Hematopoietic multipotent progenitor cell treated with erythropoietin and hydrocortisone succinate and interleukin-3 and kit ligand, for 15 days (in vitro differentiated cells): ENCODE results near the gene RRM1.
A peak's percentile ranks its signal among the peaks of the same experiment; 100 is the strongest.
"Not testable (repeated sequence)": the region's sequence is repeated elsewhere in the genome, so short reads cannot be mapped to it uniquely, and the experiment has no call there.

ENCODE experiments used
- DNase-seq: peaks from one replicate; pipeline ENCODE4 v3.0.0-alpha.2; 2015; ENCODE audit warnings: low spot score

Gene RRM1

DNA sequence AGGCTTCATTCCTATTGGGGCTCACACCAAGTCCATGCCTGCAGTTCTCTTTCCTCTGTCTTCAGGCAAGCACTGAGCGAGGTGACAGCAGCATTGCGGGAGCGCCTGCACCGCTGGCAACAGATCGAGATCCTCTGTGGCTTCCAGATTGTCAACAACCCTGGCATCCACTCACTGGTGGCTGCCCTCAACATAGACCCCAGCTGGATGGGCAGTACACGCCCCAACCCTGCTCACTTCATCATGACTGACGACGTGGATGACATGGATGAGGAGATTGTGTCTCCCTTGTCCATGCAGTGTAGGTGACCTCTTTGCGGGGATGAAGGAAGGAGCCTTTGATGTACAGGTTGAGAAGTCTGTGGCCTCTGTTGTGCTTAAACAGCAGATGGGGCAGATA lies 11.4 kb upstream of the RRM1 start:
- no peak for DNase-seq

DNA sequence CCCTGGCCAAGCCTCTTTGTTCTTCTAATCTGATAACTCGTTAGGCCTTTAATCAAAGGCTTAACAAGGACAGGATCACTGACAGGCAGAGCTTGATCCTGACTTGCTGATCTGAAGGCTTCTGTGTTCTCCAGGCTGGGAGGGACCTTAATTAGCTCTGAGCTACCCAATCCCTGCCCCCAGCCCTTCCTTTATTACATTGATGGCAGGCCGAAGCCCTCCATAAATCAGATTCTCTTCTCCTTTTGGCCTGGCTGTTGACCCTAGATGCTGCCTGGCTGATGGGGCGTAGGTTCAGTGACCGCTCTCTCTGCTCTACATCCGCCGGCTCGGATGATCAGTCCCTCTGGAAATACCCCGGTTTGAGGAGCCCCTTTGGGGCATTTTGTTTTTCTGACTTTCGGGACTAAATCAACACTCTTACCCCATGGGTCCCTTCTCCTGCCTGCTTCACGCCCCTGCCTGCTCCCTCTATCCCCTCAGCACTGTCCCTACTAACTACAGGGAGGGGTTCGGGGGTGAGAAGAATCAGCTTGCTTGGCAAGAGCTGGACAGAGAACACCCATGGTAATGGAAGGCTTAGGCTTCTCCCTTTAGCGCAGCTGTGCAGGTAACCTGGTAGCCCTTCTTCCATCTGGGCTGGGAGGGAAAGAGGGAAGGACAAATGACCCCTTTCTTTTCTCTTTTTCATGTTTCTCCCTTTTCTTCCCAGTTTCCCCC lies 10.0 kb upstream of the RRM1 start:
- DNase-seq = no peak

DNA sequence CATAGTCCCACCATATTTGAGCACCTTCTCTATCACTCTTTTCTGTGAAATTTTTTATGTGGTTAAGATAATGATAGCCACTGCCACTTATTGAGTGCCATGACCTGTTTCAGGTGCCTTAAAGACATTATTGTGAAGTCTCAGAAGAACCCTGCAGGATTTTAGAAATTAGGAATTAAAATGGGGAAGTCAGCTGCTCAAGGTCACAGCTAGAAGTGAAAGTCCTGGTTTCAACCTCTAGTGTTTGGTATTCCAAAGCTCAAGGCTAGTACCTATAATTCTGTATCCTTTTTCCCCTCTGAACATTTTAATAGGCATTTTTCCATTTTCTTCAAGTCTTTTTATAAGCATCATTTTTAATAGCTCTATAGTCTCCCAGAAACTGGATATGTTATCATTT lies 9.0 kb upstream of the RRM1 start:
- no peak for DNase-seq

DNA sequence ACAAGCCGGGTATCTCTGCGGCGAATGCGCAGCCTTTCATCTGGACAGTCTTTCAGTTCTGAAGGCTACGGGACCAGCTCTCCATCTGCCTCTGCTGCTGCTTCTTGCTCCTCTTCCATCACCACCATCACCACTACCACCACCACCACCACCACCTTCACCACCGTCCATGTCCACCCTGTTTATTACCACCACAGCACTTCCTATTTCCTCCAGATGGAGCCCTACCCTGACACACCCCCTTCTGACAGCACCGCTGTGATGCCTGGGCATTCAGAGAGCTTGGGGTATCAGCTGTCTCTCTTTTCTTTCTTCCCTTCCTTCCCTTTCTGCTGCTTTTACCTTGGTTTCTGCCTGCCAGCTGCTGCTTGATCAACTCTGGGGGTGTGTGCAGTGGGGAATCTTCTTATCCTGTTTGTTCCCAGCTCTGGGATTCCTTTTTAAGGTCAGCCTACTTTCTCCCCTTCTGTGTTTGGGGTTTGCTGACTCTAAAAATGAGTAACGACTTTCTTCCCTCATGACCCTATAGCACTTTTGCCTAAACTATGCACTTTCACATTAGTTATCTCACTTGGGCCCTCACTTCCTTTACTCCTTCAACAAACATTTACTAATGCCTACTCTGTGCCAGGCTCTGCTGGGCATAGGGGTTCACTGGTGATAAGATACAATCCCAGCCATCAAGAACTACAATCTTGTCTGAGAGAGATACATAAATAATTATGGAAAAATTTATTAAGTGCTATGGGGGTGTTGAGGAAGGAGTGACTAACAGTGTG lies 7.8 kb upstream of the RRM1 start:
- DNase-seq = no peak

DNA sequence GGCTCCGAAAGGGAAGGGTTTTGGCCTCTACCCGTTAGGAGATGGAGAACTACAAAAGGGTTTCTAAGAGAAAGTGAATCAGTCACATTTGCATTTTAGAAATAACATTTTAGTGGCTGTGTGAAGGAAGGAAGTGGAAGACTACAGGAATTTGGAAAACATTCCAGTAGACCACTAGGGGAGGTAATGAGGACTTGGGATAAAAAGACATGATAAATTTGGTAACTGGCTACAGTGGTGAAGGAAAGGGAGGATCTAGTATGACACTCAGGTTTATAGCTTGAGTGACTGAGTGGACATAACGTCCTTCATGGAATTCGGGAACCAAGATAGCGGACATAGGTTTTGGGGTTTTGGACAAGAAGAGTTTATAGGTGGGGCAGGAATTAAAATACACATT lies 7.0 kb upstream of the RRM1 start:
- DNase-seq = no peak

DNA sequence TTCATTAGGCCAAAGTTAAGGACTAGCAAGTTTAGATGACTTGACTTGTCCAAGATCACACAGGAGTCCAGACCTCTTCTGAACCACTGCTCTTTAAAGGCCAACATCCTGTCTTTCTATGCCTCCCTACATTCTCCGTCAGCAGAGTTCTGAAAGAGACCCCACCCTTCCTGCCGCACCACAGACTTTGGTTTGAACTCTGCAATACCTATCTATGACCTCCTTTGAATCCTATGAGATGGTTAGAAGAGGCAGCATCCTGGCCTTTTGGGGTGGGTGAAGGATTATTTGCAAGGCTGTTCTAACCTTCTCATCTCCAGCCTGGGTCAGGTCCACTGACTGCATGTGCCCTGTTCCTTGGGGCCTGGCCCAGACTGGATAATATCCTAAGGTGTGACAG lies 4.3 kb upstream of the RRM1 start:
- DNase-seq = no peak

DNA sequence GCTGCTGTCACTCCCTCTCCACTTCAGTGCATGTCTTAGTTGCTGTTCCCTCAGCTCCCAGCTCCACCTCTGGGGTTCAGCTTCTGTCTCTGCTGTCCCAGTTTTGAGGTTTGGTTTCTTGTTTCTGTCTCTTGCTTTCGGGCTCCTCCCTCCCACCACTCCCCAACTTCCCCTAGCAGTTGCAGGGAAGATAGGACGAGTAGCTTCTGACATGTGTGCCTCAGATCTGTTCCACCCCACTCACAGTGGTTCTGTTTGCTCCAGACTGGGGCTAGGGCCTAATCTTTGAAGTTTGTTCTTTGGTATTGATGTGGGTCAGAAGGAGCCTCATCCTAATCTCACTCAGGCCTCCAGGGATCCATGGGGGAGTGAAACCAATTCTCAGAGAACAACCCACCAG lies 2.6 kb upstream of the RRM1 start:
- peak; percentile 71 for DNase-seq

DNA sequence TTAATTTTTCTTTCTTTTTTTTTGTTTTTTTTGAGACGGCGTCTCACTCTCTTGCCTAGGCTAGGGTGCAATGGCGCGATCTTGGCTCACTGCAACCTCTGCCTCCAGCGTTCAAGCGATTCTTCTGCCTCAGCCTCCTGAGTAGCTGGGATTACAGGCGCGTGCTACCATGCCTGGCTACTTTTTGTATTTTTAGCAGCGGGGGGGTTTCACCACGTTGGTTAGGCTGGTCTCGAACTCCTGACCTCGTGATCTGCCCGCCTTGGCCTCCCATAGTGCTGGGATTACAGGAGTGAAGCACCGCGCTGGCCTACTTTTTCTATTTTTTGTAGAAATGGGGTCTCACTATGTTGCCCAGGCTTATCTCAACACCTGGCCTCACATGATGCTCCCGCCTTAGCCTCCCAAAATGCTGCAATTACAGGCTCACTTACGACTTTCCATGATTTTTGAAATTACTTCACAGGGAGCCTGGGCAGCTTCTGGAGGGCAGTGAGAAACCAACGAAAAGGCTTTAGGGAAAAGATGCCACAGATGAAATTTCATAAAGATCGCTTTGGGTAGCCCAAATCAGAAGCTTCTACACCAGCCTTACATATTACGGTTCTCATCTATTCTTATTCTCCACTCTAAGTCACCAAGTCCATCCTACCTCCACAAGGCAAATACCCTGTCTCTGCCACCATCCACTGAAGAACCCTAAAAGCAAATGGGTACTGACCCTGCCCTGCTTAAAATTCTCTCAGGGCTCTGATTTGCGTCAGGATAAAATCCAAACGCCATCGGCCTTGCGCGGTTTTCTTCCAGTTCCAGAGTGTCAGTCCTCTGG lies 866 bp upstream of the RRM1 start:
- DNase-seq = no peak

DNA sequence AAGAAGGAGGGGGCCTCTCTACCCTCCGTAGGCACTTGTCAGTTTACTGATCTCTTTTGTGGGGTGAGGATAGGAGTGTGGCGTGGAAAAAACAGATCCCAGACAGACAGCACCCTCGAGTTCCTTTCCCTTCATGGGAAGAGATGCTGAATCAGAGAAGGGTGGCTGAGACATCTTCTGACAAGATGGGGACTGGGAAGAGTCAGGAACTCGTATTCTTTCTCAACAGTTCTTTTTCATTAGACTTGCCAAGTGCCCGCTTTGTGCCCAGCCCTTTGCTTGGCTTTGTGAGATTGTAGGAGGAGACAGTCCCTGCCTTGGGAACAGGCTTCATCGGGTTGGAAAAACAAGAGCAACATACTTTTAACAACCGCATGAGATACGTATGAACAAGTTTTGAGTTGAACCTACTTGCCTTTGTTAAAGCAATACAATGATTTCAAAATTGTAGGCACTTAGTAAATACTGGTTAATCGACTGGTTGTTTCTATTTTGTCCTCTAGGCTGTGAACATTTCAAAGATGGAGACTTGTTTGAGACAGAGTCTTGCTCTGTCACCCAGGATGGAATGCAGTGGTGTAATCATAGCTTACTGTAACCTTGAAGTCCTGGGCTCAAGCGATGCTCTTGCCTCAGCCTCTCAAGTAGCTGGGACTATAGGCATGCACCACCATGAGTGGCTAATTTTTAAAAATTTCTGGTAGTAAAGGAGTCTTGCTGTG lies 1.1 kb downstream of the RRM1 start:
- DNase-seq = peak; percentile 32

DNA sequence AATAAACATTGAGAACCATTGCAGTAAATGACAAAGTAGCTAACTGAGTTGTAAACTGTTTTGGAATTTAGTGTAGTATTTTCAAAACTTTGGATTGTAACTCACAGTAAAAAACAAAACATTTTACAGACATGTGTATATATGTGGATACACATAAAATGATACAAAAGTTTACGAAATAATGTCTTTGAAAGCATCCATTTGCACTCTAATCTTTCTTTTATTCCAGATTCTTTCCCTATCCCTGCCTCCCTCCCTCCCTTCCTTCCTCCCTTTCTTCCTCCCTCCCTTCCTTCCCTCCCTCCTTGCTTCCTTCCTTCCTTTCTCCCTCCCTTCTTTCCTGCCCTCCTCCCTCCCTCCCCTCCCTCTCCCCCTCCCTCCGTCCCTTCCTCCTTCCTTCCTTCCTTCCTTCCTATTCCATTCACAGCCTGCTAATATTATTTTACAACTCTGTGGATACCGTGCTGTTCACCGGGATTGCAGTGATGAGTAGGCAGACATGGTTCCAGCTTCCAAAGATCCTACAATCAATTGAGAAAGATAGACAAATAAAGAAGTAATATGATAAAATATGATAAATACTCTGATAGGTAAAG lies 3.5 kb downstream of the RRM1 start:
- DNase-seq = no peak

DNA sequence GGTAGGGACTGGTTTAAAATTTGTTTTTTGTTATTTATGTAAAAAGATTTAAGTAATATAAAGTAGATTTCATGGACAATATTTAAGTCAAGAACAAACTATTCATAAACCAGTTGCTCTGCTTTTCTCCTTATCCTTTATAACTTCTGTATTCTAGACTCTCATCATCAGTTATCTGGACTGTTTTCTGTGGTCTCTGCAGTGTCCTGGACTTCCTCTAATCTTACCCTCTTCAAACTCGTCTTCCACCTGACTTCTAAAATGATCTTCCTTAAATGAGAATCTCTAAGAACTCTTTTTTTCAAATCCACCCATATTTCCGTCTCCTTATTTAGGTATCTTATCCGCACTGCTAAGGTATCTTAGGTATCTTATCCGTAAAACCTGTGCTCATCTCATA lies 8.1 kb downstream of the RRM1 start:
- no peak for DNase-seq

DNA sequence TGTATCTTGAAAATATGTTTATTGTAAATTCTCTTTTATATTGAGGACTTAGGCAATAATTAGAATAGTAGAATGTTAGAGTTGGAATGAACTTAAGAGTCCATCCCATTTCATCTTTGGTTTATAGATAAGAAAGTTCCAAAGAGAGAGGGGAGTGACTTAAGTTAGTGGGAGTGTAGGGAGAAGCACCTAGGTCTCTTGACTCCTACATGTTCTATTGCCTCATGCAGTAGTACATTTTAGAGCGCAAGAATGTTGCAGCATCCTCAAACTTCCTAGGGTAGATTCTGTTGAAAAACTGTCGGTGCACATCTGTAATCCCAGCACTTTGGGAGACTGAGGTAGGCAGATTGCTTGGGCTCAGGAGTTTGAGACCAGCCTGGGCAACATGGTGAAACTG lies 8.7 kb downstream of the RRM1 start:
- DNase-seq = no peak

DNA sequence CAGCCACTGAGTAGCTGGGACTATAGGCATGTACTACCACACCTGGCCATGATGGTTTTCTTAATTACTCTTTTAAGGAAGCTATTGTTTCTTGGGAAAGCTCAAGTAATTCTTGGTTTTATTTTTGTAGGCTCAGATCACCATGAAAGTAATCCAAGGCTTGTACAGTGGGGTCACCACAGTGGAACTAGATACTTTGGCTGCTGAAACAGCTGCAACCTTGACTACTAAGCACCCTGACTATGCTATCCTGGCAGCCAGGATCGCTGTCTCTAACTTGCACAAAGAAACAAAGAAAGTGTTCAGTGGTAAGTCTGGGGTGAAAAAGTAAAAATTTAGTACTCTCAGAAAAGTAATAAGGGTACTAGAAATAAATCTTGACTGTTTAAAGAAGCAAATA lies 11.3 kb downstream of the RRM1 start:
- DNase-seq = no peak

DNA sequence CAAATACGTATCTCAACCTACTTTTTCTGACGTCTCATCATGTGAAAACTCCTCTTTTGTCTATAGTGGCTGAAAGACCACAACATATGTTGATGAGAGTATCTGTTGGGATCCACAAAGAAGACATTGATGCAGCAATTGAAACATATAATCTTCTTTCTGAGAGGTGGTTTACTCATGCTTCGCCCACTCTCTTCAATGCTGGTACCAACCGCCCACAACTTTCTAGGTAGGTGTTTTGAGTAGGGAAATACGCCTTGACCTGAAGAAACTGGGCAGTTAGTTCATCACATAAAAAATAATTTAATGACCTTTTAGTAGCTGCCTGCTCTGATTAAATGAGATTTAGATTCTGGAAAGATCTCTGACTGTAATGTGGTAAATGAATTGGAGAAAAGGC lies 17.2 kb downstream of the RRM1 start:
- DNase-seq = no peak

DNA sequence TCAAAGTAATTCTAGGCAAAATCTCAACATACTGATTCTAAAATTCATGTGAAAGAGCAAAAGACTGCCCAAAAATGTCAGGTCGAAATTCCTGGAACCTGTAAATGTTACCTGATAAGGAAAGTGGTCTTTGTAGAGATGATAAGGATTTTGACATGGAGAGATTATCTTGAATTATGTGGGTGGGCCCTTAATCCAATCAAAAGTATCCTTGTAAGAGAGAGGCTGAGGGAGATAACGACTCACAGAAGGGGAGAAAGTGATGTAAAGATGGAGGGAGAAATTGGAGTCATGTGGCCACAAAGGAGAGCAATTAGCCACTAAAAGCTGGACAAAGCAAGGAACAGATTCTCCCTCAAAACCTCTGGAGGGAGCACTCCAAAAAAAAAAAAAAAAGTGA lies 20.5 kb downstream of the RRM1 start:
- DNase-seq = no peak

DNA sequence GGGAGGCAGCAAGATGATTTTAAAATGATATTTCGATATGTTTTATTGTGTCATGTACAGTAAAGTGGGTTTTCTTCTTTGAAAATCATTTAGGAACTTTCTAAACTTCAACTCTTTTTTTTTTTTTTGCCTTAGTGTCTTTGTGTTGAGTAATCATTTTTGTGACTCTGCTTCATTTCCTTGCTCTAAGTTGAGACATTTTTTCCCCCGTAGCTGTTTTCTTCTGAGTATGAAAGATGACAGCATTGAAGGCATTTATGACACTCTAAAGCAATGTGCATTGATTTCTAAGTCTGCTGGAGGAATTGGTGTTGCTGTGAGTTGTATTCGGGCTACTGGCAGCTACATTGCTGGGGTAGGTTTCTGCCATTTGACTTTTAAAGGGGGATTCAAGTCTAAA lies 23.5 kb downstream of the RRM1 start:
- DNase-seq = no peak

DNA sequence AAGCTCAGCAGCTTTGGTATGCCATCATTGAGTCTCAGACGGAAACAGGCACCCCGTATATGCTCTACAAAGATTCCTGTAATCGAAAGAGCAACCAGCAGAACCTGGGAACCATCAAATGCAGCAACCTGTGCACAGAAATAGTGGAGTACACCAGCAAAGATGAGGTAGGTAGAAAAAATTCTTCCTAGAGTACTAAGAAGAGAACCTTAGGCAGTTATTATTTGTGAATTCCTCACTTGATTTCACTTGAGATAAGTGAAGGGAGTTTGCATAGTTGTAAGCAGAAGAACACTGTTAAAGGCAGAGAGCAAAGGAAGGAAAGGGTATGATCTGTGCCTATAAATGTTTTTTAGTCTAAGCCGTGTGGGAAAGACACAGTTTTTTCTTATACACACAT lies 28.6 kb downstream of the RRM1 start:
- DNase-seq = no peak

DNA sequence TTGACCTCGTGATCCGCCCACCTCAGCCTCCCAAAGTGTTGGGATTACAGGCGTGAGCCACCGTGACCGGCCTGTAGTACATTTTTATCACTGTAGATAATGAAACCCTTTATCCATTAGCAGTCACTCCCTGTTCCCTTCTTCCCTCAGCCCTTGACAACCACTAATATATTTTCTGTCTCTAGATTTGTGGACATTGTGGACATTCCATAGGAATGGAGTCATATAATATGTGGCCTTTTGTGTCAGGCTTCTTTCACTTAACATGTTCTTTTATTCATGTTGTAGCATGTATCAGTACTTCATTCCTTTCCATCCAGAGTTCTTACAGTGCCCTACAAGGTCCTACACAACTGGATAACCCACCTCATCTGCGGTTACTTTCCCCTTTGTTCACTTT lies 30.5 kb downstream of the RRM1 start:
- no peak for DNase-seq

DNA sequence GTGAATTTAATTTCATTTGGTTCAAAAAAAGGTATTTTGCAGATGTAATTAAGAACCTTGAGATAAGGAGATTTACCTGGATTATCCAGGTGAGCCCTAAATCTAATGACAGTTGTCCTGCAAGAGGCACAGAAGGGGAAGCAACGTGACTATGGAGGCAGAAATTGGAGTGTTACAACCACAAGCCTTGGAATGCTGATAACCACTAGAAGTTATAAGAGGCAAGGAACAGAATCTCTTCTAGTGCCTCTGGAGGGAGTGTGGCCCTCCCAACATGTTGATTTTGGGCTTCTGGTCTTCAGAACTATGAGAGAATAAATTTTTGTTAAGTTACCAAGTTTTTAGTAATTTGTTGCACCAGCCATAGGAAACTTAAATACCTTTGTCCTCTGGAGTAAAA lies 32.8 kb downstream of the RRM1 start:
- DNase-seq = no peak

DNA sequence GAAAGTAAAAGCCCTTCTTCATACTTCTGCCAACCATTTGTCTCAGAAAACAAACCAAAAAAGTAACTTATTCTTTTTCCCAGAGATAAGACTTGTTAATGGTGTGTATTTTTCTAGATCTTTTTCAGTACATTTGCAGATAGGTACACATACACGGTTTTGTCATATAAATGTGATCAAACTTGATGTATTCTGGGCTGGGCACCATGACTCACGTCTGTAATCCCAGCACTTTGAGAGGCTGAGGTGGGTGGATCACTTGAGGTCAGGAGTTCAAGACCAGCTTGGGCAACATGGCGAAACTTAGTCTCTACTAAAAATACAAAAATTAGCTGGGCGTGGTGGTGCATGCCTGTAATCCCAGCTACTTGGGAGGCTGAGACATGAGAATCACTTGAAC lies 35.6 kb downstream of the RRM1 start:
- DNase-seq = not testable (repeated sequence)

DNA sequence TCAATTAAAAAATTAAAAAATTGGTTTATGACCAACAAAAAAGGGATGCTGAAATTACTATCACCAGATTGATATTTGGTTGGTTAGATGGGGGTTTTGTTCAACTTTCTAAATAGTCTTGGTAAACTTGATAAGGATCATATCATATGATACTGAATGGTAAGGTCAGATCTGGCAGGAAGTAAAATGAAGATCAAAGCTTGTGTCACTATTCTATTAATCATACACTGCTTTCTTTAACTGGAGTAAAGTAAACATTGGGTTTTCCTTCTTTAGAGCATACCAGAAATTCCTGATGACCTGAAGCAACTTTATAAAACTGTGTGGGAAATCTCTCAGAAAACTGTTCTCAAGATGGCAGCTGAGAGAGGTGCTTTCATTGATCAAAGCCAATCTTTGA lies 40.2 kb downstream of the RRM1 start:
- no peak for DNase-seq

DNA sequence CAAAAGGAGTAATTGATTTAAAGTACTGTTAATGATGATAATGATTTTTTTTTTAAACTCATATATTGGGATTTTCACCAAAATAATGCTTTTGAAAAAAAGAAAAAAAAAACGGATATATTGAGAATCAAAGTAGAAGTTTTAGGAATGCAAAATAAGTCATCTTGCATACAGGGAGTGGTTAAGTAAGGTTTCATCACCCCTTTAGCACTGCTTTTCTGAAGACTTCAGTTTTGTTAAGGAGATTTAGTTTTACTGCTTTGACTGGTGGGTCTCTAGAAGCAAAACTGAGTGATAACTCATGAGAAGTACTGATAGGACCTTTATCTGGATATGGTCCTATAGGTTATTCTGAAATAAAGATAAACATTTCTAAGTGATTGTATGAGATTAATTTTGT lies 43.9 kb downstream of the RRM1 start:
- DNase-seq = no peak
